K562 (cell line): ENCODE data around the gene SHISAL1. TPM values are rescaled to one million over a fixed set of nuclear protein-coding genes. Genes with fewer than 3 reads are reported as not detected.

ENCODE experiments used
- ATAC-seq: fragments of 200-7000 bp; cut with Tn5 transposase; 3 replicates; pipeline ENCODE4 v1.9.1; 2020; ENCODE audit warnings: moderate library complexity
- BruUV-seq: library from RNA; stranded (reverse); fragments of 400-500 nt; replicated peaks from 2 replicates; lab custom pipeline; 2021; lab: Mats Ljungman, UMichigan
- CTCF ChIA-PET: fragments of 300-600 bp; formaldehyde crosslinking; extraction: SDS; loops from one replicate; lab custom pipeline; 2021; ENCODE audit warnings: low intra/inter-chr PET ratio; lab: Yijun Ruan, JAX
- POLR2A ChIA-PET: fragments of 300-600, 350-650 bp; sonication (Branson Sonifier 250); formaldehyde crosslinking; extraction: SDS; loops from one replicate; lab custom pipeline; 2021; ENCODE audit warnings: antibody characterized with exemption, inconsistent platforms; lab: Yijun Ruan, JAX
- DNase-seq, 4 experiments: peaks; one replicate each; pipeline versions ENCODE4 v3.0.0 to v3.0.0-alpha.2; 2011 to 2018; ENCODE audit warnings: low spot score in 3 of 4, mixed read lengths in 3 of 4; ENCODE audit errors: extremely low read depth in 1 of 4
- FAIRE-seq: peaks from 2 replicates; lab custom pipeline; 2011; peaks lifted over from hg19 to GRCh38; lab: Jason Lieb, UNC
- H2AFZ ChIP-seq: 2 replicates; pipeline ENCODE4 v1.6.0; 2011; ENCODE audit warnings: low read depth, low read length, control low read depth, inconsistent platforms
- H3K27ac ChIP-seq: fragments of 200-600 bp; 3 replicates; pipeline ENCODE4 v1.8.0; 2011; ENCODE audit warnings: low read depth, mild to moderate bottlenecking, control low read depth, inconsistent platforms, low read length, moderate library complexity, mixed read lengths; ENCODE audit errors: extremely low read depth
- H3K27me3 ChIP-seq, 2 experiments: fragments of 300-600 bp in 1 of 2; 2 replicates in 1 of 2; 3 replicates in 1 of 2; pipeline versions ENCODE4 v1.6.0 to v1.8.0; 2011; ENCODE audit warnings: inconsistent platforms in 2 of 2, low read length in 2 of 2, mild to moderate bottlenecking in 1 of 2, mixed read lengths in 1 of 2, moderate library complexity in 1 of 2; ENCODE audit not compliant: control insufficient read depth in 2 of 2, insufficient read depth in 2 of 2
- H3K36me3 ChIP-seq: fragments of 300-600 bp; 3 replicates; pipeline ENCODE4 v1.8.0; 2011; ENCODE audit warnings: mild to moderate bottlenecking, low read length, inconsistent platforms; ENCODE audit not compliant: control insufficient read depth, insufficient read depth
- H3K4me1 ChIP-seq, 2 experiments: fragments of 200-600 bp in 1 of 2; replicated peaks in 1 of 2; 2 replicates in 1 of 2; 3 replicates in 1 of 2; pipeline versions ENCODE4 v1.5.1 to v1.8.0; 2011; ENCODE audit warnings: inconsistent platforms in 2 of 2, low read length in 2 of 2, mild to moderate bottlenecking in 1 of 2, mixed read lengths in 1 of 2, moderate library complexity in 1 of 2; ENCODE audit not compliant: control insufficient read depth in 2 of 2, insufficient read depth in 2 of 2
- H3K4me2 ChIP-seq: 2 replicates; pipeline ENCODE4 v1.6.1; 2011; ENCODE audit warnings: low read length, control low read depth, inconsistent platforms, mixed read lengths; ENCODE audit not compliant: insufficient read depth
- H3K4me3 ChIP-seq: fragments of 200-600 bp; sonication (generic), shearing (Covaris generic); 2 replicates; pipeline ENCODE4 v1.5.1; 2016; ENCODE audit warnings: control low read depth, inconsistent platforms
- H3K79me2 ChIP-seq: fragments of 200-600 bp; 3 replicates; pipeline ENCODE4 v1.8.0; 2011; ENCODE audit warnings: low read length, inconsistent platforms; ENCODE audit not compliant: control insufficient read depth, insufficient read depth
- H3K9ac ChIP-seq, 2 experiments: 2 replicates each; pipeline versions ENCODE4 v1.6.0 to v1.6.1; 2011; ENCODE audit warnings: low read depth in 2 of 2, low read length in 2 of 2, control low read depth in 1 of 2, inconsistent platforms in 1 of 2, mild to moderate bottlenecking in 1 of 2, mixed read lengths in 1 of 2; ENCODE audit not compliant: insufficient read depth in 1 of 2
- H3K9me1 ChIP-seq: one replicate; pipeline ENCODE4 v1.6.0; 2011; ENCODE audit warnings: inconsistent platforms, mild to moderate bottlenecking, low read length, moderate library complexity; ENCODE audit not compliant: control insufficient read depth, insufficient read depth
- H3K9me3 ChIP-seq: replicated peaks from 2 replicates; pipeline ENCODE4 v1.5.1; 2011; ENCODE audit warnings: low read depth, low read length, inconsistent platforms; ENCODE audit not compliant: control insufficient read depth, insufficient read depth
- H4K20me1 ChIP-seq: replicated peaks from 2 replicates; pipeline ENCODE4 v1.6.1; 2011; ENCODE audit warnings: low read length, inconsistent platforms, mixed read lengths; ENCODE audit not compliant: control insufficient read depth, insufficient read depth
- BCL6 ChIP-seq: fragments of 250-450 bp; sonication (Bioruptor Pico); IDR thresholded peaks from 2 replicates; pipeline ENCODE4 v1.4.0; 2020
- CBX8 ChIP-seq: fragments of 200-600 bp; sonication (generic); IDR thresholded peaks from 2 replicates; pipeline ENCODE4 v1.6.1; 2012; ENCODE audit warnings: borderline replicate concordance, mixed run types, low read depth, mild to moderate bottlenecking, moderate library complexity, mixed read lengths, low read length, control low read depth, inconsistent platforms; ENCODE audit not compliant: poor library complexity, severe bottlenecking; ENCODE audit errors: extremely low read depth
- PTTG1 ChIP-seq: fragments of 450-650 bp; IDR thresholded peaks from 2 replicates; pipeline ENCODE4 v1.6.1; 2016; ENCODE audit warnings: low read depth, mild to moderate bottlenecking, missing genetic modification characterization, missing compliant biosample characterization
- SAFB2 ChIP-seq: fragments of 200-400 bp; formaldehyde crosslinking; IDR thresholded peaks from 2 replicates; pipeline ENCODE4 v1.6.1; 2018; ENCODE audit warnings: borderline replicate concordance, low read length, low read depth, moderate library complexity; ENCODE audit not compliant: severe bottlenecking
- TCF7L2 ChIP-seq: fragments of 150-350 bp; IDR thresholded peaks from 2 replicates; pipeline ENCODE4 v1.6.1; 2016; ENCODE audit warnings: low read depth, mild to moderate bottlenecking, low read length, moderate library complexity
- TFE3 ChIP-seq: fragments of 450-650 bp; formaldehyde crosslinking; IDR thresholded peaks from 2 replicates; pipeline ENCODE4 v1.4.0; 2020; ENCODE audit warnings: mild to moderate bottlenecking, mixed read lengths
- TGIF2 ChIP-seq: sonication (generic); formaldehyde crosslinking; IDR thresholded peaks from 2 replicates; pipeline ENCODE4 v1.8.1; 2022; ENCODE audit warnings: mild to moderate bottlenecking, missing genetic modification reagents, moderate library complexity
- THRB ChIP-seq: fragments of 450-650 bp; formaldehyde crosslinking; conservative IDR thresholded peaks from 2 replicates; pipeline ENCODE4 v1.4.0; 2022; ENCODE audit warnings: mild to moderate bottlenecking, missing genetic modification characterization
- ZNF134 ChIP-seq: fragments of 250-450 bp; sonication (Bioruptor Pico); conservative IDR thresholded peaks from 2 replicates; pipeline ENCODE4 v1.4.0; 2020
- ZNF274 ChIP-seq: IDR thresholded peaks from 2 replicates; pipeline ENCODE4 v1.6.1; 2011; ENCODE audit warnings: low read depth, mild to moderate bottlenecking, low read length, moderate library complexity, borderline replicate concordance
- ZNF354B ChIP-seq: fragments of 250-450 bp; sonication (Bioruptor Pico); IDR thresholded peaks from 2 replicates; pipeline ENCODE4 v1.4.0; 2020
- ZNF717 ChIP-seq: fragments of 250-450 bp; sonication (Bioruptor Pico); IDR thresholded peaks from 2 replicates; pipeline ENCODE4 v1.5.0; 2021
- ZZZ3 ChIP-seq: fragments of 450-650 bp; IDR thresholded peaks from 2 replicates; pipeline ENCODE4 v1.6.1; 2016; ENCODE audit warnings: antibody characterized with exemption, mild to moderate bottlenecking, moderate library complexity
- WGBS: fragments of 100-300 bp; shearing (Covaris generic); methylation state at CpG from one replicate; pipeline ENCODE4 v1.1.6; 2016; ENCODE audit warnings: low coverage, mixed read lengths; ENCODE audit not compliant: insufficient coverage; ENCODE audit errors: missing lambda C conversion rate; 5-methylcytosine and 5-hydroxymethylcytosine counted together
- in situ Hi-C: fragments of 300-500 bp; cut with MboI; formaldehyde crosslinking; loops from 4 replicates; pipeline ENCODE4 v1.15.0; 2018; ENCODE audit warnings: inconsistent platforms, mixed read lengths
- intact Hi-C: fragments of 100-400 bp; cut with micrococcal nuclease; formaldehyde crosslinking; loops from 2 replicates; pipeline ENCODE4 v1.14.2; 2022
- polyA plus RNA-seq, 8 experiments: library from polyadenylated mRNA; depleted of rRNA in 4 of 8; stranded (reverse) in 5 of 8; unstranded in 3 of 8; fragments of >200 nt; fragmentation: Nextera tagmentation in 2 of 8; fragmentation: Illumina TruSeq in 1 of 8; extraction: Ambion mirVana in 2 of 8; extraction: Trizol in 1 of 8; gene quantifications; 2 replicates each; pipeline versions ENCODE4 v1.2.1 to v1.2.3, GENCODE V29; 2011 to 2014; ENCODE audit warnings: inconsistent platforms in 1 of 8, missing spikeins in 1 of 8
- total RNA-seq, 7 experiments: library from RNA; depleted of rRNA in 6 of 7; stranded (reverse); fragments of >200 nt in 6 of 7; fragmentation: Illumina TruSeq in 2 of 7; extraction: Trizol in 2 of 7; gene quantifications; 2 replicates each; pipeline versions ENCODE4 v1.2.1 to v1.2.3, GENCODE V29; 2011 to 2021; ENCODE audit warnings: low replicate concordance in 1 of 7
- TF ChIP-seq, protein P1 (sequence below): fragments of 250-450 bp; sonication (Bioruptor Pico); IDR thresholded peaks from 2 replicates; pipeline ENCODE4 v1.5.0; 2020; ENCODE audit warnings: mild to moderate bottlenecking
- TF ChIP-seq, protein P2 (sequence below), 2 experiments: fragments of 450-650 bp; conservative IDR thresholded peaks; 2 replicates each; pipeline ENCODE4 v1.6.1; 2017; ENCODE audit warnings: mild to moderate bottlenecking in 2 of 2, moderate library complexity in 2 of 2

SHISAL1 gene
- total and polyA plus RNA-seq, 9 of the 15 experiments (the other 6 are each of a cell fraction or from before 2014, with no cell fraction given) = not detected

DNA sequence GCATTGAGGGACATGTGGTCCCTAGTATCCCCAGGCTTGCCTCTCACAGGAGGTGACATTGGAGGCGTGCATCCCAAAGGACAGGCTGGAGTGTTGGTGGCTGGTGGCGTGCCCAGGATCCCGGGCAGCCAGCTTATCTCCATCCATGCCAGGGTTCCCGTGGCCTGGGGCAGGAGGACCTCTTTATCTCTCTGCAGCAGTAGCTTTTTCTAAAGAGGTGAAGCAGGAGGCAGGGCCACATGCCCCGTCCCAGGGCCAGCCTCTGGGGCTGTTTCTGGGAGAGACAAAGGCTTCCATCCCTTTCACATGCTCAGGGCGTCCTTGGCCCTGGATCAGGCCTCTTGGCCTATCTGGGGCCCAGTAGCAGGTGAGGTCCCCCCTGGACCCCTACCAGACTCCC is 112.3 kb downstream of the SHISAL1 start:
- Histone ChIP-seq H3K27me3 (peaks cover 3 to 30% of the 10 kb centered on the region in 2 experiments; a peak in 3 of 5 replicates), H3K9me1 (no peaks in the 10 kb centered on the region), H2AFZ (no peak overlapping the region), H3K4me1 (peaks cover 0 to 5% of the 10 kb centered on the region in 2 experiments; a peak in 1 of 5 replicates), H3K27ac (no peak overlapping the region), H3K4me2 (no peak overlapping the region), H3K9ac (no peak overlapping the region), H3K79me2 (no peaks in the 10 kb centered on the region), H3K36me3 (no peaks in the 10 kb centered on the region), H4K20me1 (no peaks in the 10 kb centered on the region; the same call in 1 of the 2 replicates), H3K4me3 (no peak overlapping the region), H3K9me3 (no peaks in the 10 kb centered on the region)
- TF ChIP-seq BCL6 (CRISPR knock-in tag) (no peak), CBX8 (no peak), TFE3 (CRISPR knock-in tag) (no peak), THRB (CRISPR knock-in tag) (no peak), ZZZ3 (no peak), TGIF2 (CRISPR knock-in tag) (no peak), SAFB2 (no peak), ZNF717 (CRISPR knock-in tag) (no peak), TCF7L2 (no peak), PTTG1 (tag) (no peak), ZNF274 (no peak), ZNF134 (CRISPR knock-in tag) (no peak), ZNF354B (CRISPR knock-in tag) (no peak)
- TF ChIP-seq, protein P1, sequence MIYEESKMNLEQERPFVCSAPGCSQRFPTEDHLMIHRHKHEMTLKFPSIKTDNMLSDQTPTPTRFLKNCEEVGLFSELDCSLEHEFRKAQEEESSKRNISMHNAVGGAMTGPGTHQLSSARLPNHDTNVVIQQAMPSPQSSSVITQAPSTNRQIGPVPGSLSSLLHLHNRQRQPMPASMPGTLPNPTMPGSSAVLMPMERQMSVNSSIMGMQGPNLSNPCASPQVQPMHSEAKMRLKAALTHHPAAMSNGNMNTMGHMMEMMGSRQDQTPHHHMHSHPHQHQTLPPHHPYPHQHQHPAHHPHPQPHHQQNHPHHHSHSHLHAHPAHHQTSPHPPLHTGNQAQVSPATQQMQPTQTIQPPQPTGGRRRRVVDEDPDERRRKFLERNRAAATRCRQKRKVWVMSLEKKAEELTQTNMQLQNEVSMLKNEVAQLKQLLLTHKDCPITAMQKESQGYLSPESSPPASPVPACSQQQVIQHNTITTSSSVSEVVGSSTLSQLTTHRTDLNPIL (CRISPR knock-in tag) = no peak
- TF ChIP-seq, protein P2, sequence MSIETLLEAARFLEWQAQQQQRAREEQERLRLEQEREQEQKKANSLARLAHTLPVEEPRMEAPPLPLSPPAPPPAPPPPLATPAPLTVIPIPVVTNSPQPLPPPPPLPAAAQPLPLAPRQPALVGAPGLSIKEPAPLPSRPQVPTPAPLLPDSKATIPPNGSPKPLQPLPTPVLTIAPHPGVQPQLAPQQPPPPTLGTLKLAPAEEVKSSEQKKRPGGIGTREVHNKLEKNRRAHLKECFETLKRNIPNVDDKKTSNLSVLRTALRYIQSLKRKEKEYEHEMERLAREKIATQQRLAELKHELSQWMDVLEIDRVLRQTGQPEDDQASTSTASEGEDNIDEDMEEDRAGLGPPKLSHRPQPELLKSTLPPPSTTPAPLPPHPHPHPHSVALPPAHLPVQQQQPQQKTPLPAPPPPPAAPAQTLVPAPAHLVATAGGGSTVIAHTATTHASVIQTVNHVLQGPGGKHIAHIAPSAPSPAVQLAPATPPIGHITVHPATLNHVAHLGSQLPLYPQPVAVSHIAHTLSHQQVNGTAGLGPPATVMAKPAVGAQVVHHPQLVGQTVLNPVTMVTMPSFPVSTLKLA (conservative IDR thresholded peaks at IDR 0.05) = no peak
- ATAC-seq (no peak), DNase-seq (no peak), FAIRE-seq (no peak)
- ChIA-PET POLR2A (no interaction called here), CTCF (interaction anchor here (0.6 kb wide), 1 partner anchor 1898 kb away, joined by 3 read pairs; no protein-coding TSS in a partner anchor)
- intact Hi-C loops (no loop called here), in situ Hi-C loops (no loop called here)
- BruUV-seq = no TSS peak
- 0% methylated on average over 6 of the region's 6 CpGs for WGBS
